Cardiac fibroblast (primary cell): ENCODE results near the gene SNTB2.

Experiments used
- DNase-seq, 2 donors: peaks; one replicate each; pipeline versions ENCODE4 v3.0.0 to v3.0.0-alpha.2; 2010; ENCODE audit warnings: low read depth in 2 of 2
- H3K4me3 ChIP-seq, 2 donors: replicated peaks in 1 of 2; 1 replicate in 1 of 2; 2 replicates in 1 of 2; pipeline ENCODE4 v1.5.1; 2011; ENCODE audit warnings: low read depth in 2 of 2, low read length in 2 of 2, mild to moderate bottlenecking in 2 of 2, moderate library complexity in 1 of 2
- TF ChIP-seq, protein P1 (sequence below): IDR thresholded peaks from one replicate; pipeline ENCODE4 v1.5.1; 2011; ENCODE audit warnings: low read depth, mild to moderate bottlenecking, low read length, inconsistent platforms

SNTB2 gene

GRCh38 chr16:69345923-69346322 lies 159.0 kb downstream of the SNTB2 start:
- TF ChIP-seq, protein P1, sequence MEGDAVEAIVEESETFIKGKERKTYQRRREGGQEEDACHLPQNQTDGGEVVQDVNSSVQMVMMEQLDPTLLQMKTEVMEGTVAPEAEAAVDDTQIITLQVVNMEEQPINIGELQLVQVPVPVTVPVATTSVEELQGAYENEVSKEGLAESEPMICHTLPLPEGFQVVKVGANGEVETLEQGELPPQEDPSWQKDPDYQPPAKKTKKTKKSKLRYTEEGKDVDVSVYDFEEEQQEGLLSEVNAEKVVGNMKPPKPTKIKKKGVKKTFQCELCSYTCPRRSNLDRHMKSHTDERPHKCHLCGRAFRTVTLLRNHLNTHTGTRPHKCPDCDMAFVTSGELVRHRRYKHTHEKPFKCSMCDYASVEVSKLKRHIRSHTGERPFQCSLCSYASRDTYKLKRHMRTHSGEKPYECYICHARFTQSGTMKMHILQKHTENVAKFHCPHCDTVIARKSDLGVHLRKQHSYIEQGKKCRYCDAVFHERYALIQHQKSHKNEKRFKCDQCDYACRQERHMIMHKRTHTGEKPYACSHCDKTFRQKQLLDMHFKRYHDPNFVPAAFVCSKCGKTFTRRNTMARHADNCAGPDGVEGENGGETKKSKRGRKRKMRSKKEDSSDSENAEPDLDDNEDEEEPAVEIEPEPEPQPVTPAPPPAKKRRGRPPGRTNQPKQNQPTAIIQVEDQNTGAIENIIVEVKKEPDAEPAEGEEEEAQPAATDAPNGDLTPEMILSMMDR: no peak
- no peak for DNase-seq
- no peak overlapping the region for H3K4me3 ChIP-seq

DNA sequence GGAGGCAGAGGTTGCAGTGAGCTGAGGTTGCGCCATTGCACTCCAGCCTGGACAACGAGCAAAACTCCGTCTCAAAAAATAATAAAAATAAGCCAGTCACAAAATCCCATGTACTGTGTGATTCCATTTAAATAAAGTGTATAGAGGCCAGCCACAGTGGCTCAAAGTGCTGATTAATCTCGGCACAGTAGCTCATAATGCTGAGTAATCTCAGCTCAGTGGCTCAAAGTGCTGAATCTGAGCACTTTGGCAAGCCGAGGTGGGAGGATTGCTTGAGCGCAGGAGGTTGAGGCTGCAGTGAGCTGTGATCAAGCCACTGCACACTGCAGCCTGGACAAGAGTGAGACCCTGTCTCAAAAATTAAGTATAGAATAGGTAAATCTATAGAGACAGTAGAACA lies 159.7 kb downstream of the SNTB2 start:
- no peak for DNase-seq

DNA sequence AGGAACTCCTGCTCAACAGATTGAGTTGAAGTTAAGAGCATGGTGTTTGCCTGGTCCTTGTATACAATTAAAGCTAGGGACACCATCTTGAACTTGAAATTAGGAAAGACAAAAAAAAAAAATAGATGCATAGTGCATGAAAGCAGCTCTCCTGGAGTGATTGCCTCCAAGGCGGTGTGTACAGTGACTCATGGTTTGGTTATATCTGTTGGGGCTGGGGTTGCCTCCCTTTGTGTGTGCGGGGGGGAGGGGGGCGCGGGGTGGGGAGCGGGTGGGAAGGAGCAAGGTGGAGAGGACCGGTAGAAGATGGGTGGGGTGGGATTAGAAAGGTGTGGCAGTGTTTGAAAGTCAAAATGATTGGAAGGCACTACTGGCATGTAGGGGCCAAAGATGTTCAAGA lies 161.3 kb downstream of the SNTB2 start:
- DNase-seq: no peak
- H3K4me3 ChIP-seq: no peak overlapping the region
- TF ChIP-seq, protein P1: no peak

More for the DNA sequence above, 159.7 kb downstream of the SNTB2 start:
- H3K4me3 ChIP-seq: no peak overlapping the region
- TF ChIP-seq, protein P1: no peak

GRCh38 chr16:69349536-69349935 lies 162.6 kb downstream of the SNTB2 start:
- TF ChIP-seq, protein P1: no peak
- no peak overlapping the region for H3K4me3 ChIP-seq
- DNase-seq: no peak

- no peak overlapping the region for H3K4me3 ChIP-seq
- DNase-seq: no peak
- TF ChIP-seq, protein P1: no peak
Observed at GRCh38 chr16:69350536-69351133, 163.7 kb downstream of the SNTB2 start.

DNA sequence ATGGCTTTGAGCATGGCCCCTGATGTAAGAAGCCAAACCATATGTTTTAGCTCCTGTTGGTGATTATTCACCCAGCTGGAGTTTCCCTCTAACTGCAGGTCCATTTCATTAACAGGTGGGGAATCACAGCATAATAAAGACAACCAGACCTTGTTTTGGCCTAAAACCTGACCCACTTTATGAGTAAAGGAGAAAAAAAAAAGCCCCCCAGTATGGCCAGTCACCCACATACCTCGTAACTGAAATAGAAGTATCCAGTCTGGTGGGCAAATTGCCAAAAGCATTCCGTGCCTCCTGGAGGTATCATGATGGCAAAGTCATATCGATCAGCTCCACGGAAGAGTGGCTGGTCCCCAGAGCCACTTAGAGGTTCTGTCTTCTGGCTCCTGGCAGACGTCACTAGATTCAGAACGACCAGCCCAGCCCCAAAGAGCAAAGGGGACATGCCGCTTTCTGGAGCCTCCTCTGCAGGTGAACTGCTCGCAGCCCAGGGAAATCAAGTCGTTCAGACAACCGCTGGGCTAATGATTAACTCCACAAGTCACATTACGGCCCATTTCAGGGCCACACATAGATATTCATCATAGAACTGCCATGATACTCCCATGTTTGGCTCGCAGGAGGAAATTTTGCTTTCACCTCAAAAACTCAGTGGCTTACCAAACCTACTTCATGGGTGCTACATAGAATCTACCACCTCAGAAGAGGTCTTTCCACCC lies 164.5 kb downstream of the SNTB2 start, which contains the start of gene TMED6:
Gene TMED6, minus strand, starts transcription at position 478 of the 719 bp plus-strand sequence. Its CDS starts 33 bp downstream, at position 445.
- no peak for DNase-seq
- no peak within 1 kb of the TSS for H3K4me3 ChIP-seq
- TF ChIP-seq, protein P1: no peak
